ENCODE data around the gene APBB1IP. TPM values are rescaled to one million over a fixed set of nuclear protein-coding genes. Genes with fewer than 3 reads are reported as not detected.

Gene APBB1IP
- total and polyA plus RNA-seq, 8 donors = 1.8 to 50.0 (median 2.4) TPM

DNA sequence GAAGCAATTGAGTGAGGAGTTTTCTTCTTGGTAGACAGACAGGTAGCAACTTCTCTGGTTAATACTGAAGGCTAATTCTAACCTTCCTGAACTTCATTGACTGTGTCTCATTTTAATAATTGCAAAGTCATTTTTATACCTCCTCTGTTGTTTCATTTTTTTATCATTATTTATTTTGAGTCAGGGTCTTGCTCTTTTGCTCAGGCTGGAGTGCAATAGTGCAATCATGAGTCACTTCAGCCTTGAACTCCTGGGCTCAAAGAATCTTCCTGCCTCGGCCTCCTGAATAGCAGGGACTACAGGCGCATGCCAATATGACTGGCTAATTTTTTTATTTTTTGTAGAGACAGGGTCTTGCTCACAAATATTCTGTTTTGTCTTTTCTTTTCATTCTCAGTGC lies 45.4 kb downstream of the APBB1IP start:
- no peak overlapping the region for H3K4me3 ChIP-seq
- intact Hi-C loops (cut with DNase I) = no loop called here
- H3K27me3 ChIP-seq = no peaks in the 10 kb centered on the region
- peak overlapping the region in 1 of 2 donors; percentile 71 for H3K27ac ChIP-seq
- peaks cover 0 to 94% of the 10 kb centered on the region in 2 donors for H3K4me1 ChIP-seq
- no peaks in the 10 kb centered on the region for H3K9me3 ChIP-seq
- no peak for DNase-seq
- TF ChIP-seq, protein P1, sequence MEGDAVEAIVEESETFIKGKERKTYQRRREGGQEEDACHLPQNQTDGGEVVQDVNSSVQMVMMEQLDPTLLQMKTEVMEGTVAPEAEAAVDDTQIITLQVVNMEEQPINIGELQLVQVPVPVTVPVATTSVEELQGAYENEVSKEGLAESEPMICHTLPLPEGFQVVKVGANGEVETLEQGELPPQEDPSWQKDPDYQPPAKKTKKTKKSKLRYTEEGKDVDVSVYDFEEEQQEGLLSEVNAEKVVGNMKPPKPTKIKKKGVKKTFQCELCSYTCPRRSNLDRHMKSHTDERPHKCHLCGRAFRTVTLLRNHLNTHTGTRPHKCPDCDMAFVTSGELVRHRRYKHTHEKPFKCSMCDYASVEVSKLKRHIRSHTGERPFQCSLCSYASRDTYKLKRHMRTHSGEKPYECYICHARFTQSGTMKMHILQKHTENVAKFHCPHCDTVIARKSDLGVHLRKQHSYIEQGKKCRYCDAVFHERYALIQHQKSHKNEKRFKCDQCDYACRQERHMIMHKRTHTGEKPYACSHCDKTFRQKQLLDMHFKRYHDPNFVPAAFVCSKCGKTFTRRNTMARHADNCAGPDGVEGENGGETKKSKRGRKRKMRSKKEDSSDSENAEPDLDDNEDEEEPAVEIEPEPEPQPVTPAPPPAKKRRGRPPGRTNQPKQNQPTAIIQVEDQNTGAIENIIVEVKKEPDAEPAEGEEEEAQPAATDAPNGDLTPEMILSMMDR (IDR thresholded peaks at IDR 0.05) = no peak
- ATAC-seq = no peak
- H3K36me3 ChIP-seq = no peaks in the 10 kb centered on the region

GRCh38 chr10:26485150-26485941 lies 47.2 kb downstream of the APBB1IP start:
- H3K4me3 ChIP-seq = no peak overlapping the region
- peak overlapping the region; percentile 55 to 59 for H3K27ac ChIP-seq
- DNase-seq (peak in 2 of 4 donors; percentile 20 to 33), ATAC-seq (peak; percentile 76)
- TF ChIP-seq, protein P1 (IDR thresholded peaks at IDR 0.05) = no peak
- H3K27me3 ChIP-seq = no peaks in the 10 kb centered on the region
- H3K4me1 ChIP-seq = peaks cover 0 to 98% of the 10 kb centered on the region in 2 donors
- no peaks in the 10 kb centered on the region for H3K9me3 ChIP-seq
- intact Hi-C loops (cut with DNase I) = no loop called here
- H3K36me3 ChIP-seq = no peaks in the 10 kb centered on the region

DNA sequence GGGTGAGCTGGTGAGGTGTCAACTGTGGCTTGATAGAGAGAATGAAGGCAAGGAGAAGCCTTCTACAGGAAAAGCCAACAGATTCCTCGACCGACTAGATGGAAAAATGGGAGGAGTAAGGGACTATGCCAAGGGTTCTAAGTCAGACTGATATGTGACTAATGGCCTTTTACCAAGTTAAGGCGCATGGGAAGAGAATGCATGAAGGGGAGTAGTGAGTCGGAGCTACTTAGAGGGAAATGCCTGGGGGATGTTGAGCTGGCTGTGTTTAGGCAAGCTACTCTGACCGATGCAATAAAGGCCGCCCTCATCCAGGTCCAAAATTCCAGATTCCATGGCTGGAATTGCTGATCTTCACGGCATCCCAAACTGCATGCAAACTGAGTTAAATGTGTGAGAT lies 48.2 kb downstream of the APBB1IP start:
- Histone ChIP-seq H3K4me3 (no peak overlapping the region), H3K27ac (peak overlapping the region; percentile 55 to 59), H3K4me1 (peaks cover 0 to 98% of the 10 kb centered on the region in 2 donors), H3K27me3 (no peaks in the 10 kb centered on the region), H3K9me3 (no peaks in the 10 kb centered on the region), H3K36me3 (no peaks in the 10 kb centered on the region)
- intact Hi-C loops (cut with DNase I) = no loop called here
- ATAC-seq (peak; percentile 30), DNase-seq (no peak)
- TF ChIP-seq, protein P1 (IDR thresholded peaks at IDR 0.05) = no peak

- H3K36me3 ChIP-seq = no peaks in the 10 kb centered on the region
- ATAC-seq = peak; percentile 70
- H3K4me1 ChIP-seq = peaks cover 0 to 100% of the 10 kb centered on the region in 2 donors
- H3K27ac ChIP-seq = peak overlapping the region; percentile 55 to 59
- intact Hi-C loops (cut with DNase I) = no loop called here
- H3K27me3 ChIP-seq = no peaks in the 10 kb centered on the region
- DNase-seq = no peak
- H3K4me3 ChIP-seq = no peak overlapping the region
- TF ChIP-seq, protein P1 (IDR thresholded peaks at IDR 0.05) = no peak
- H3K9me3 ChIP-seq = no peaks in the 10 kb centered on the region
These were observed 49.1 kb downstream of the APBB1IP start for GRCh38 chr10:26486990-26487850.

DNA sequence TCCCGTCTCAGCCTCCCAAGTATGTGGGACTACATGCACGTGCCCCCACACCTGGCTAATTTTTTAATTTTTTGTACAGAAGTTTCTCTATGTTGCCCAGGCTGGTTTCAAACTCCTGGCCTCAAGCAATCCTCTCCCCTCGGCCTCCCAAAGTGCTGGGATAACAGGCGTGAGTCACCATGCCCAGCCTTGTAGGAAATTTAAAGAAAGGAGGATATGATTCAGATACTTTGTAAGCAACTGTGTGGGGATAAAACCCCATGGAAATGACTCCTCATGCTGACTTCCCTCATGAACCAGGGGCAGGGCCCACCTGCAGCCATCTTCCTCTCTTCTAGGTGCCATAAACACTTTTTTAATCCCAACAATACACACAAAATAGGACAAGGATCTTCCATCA lies 50.2 kb downstream of the APBB1IP start:
- peak overlapping the region in 1 of 2 donors; percentile 59 for H3K27ac ChIP-seq

More for the DNA sequence above, 50.2 kb downstream of the APBB1IP start:
- ATAC-seq (no peak), DNase-seq (no peak)
- no peak overlapping the region for H3K4me3 ChIP-seq
- intact Hi-C loops (cut with DNase I) = no loop called here
- TF ChIP-seq, protein P1 (IDR thresholded peaks at IDR 0.05) = no peak
- H3K27me3 ChIP-seq = no peaks in the 10 kb centered on the region
- peaks cover 0 to 8% of the 10 kb centered on the region in 2 donors for H3K36me3 ChIP-seq
- no peaks in the 10 kb centered on the region for H3K9me3 ChIP-seq
- peaks cover 0 to 90% of the 10 kb centered on the region in 2 donors for H3K4me1 ChIP-seq

Measured in left lung (tissue), 10 donors.